GM18873 (cell line): ENCODE results near the gene CLDN5.

Experiments used
- ATAC-seq: cut with Tn5 transposase; IDR thresholded peaks from one replicate; pipeline ENCODE4 v1.9.1; 2021; ENCODE audit warnings: mild to moderate bottlenecking, moderate library complexity, moderate number of reproducible peaks; ENCODE audit not compliant: unreplicated experiment, low FRiP score

CLDN5 gene

GRCh38 chr22:19523240-19524169, 705 bp downstream of the CLDN5 start:
- no peak for ATAC-seq

GRCh38 chr22:19522881-19523239, 1.4 kb downstream of the CLDN5 start:
- no peak for ATAC-seq

- ATAC-seq = no peak
These were observed 1.9 kb downstream of the CLDN5 start for GRCh38 chr22:19522190-19522880.

- no peak for ATAC-seq
These were observed 3.5 kb downstream of the CLDN5 start for GRCh38 chr22:19520566-19521305.

GRCh38 chr22:19520007-19520406, 4.2 kb downstream of the CLDN5 start:
- ATAC-seq = no peak

- no peak for ATAC-seq
These were observed 4.9 kb downstream of the CLDN5 start for GRCh38 chr22:19519041-19519926.

GRCh38 chr22:19518635-19519034, 5.6 kb downstream of the CLDN5 start:
- ATAC-seq = no peak

- no peak for ATAC-seq
These were observed 6.1 kb downstream of the CLDN5 start for GRCh38 chr22:19517919-19518611.

- no peak for ATAC-seq
These were observed 7.1 kb downstream of the CLDN5 start for GRCh38 chr22:19517171-19517500.

GRCh38 chr22:19516378-19517170, 7.6 kb downstream of the CLDN5 start:
- no peak for ATAC-seq

GRCh38 chr22:19515654-19516377, 8.4 kb downstream of the CLDN5 start:
- no peak for ATAC-seq

GRCh38 chr22:19514831-19515565, 9.2 kb downstream of the CLDN5 start:
- ATAC-seq = no peak

- no peak for ATAC-seq
These were observed 10.4 kb downstream of the CLDN5 start for GRCh38 chr22:19513823-19514222.

GRCh38 chr22:19510919-19511341, 13.3 kb downstream of the CLDN5 start:
- no peak for ATAC-seq

- ATAC-seq = no peak
These were observed 14.3 kb downstream of the CLDN5 start for GRCh38 chr22:19509923-19510322.

- no peak for ATAC-seq
These were observed 15.0 kb downstream of the CLDN5 start for GRCh38 chr22:19509191-19509590.

GRCh38 chr22:19508024-19508776, 16.0 kb downstream of the CLDN5 start:
- no peak for ATAC-seq
